Activated naive CD8-positive, alpha-beta T cell treated with anti-CD3 and anti-CD28 coated beads, Interleukin-2, amount 50 U/mL, for 24 hours (primary cell): ENCODE measurements around the gene BBS9.

Source experiments
- ATAC-seq: fragments of 150-1000 bp; cut with Tn5 transposase; one replicate; pipeline ENCODE4 v1.10.0; 2021
- DNase-seq: peaks from one replicate; pipeline ENCODE4 v3.0.0; 2021
- H3K27ac Mint-ChIP-seq: one replicate; pipeline ENCODE4 v1.8.0; 2021; ENCODE audit warnings: mild to moderate bottlenecking, mixed read lengths
- H3K27me3 Mint-ChIP-seq: one replicate; pipeline ENCODE4 v1.8.0; 2021; ENCODE audit warnings: mixed read lengths
- H3K36me3 Mint-ChIP-seq: one replicate; pipeline ENCODE4 v1.8.0; 2021; ENCODE audit warnings: low read depth, mixed read lengths
- H3K4me1 Mint-ChIP-seq: one replicate; pipeline ENCODE4 v1.8.0; 2021; ENCODE audit warnings: mixed read lengths
- H3K4me3 Mint-ChIP-seq: one replicate; pipeline ENCODE4 v1.8.0; 2021; ENCODE audit warnings: mild to moderate bottlenecking, moderate library complexity, mixed read lengths
- H3K9me3 Mint-ChIP-seq: one replicate; pipeline ENCODE4 v1.8.0; 2021; ENCODE audit warnings: mixed read lengths

The BBS9 gene

DNA sequence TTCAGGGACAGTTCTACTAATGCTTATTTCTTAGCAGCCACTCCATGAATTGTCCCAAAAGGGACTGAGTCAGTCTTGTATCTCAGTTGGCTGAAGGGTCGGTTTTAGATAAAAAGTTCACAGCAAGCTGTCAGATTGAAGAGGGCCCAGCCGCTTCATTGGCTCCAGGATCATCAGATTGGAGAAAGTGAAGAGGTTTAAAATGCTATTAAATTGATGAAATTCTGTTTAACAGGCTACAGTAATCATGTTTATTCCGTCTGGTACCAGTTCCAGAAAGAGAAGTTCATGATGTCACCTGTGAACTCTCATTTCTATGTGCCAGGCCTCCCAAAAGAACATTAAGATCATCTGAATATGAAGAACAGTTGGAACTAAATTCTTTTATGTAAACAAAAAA, 481.6 kb downstream of the BBS9 start:
- no peak overlapping the region for H3K27ac Mint-ChIP-seq
- no peaks in the 10 kb centered on the region for H3K27me3 Mint-ChIP-seq
- no peaks in the 10 kb centered on the region for H3K4me1 Mint-ChIP-seq
- DNase-seq (no peak), ATAC-seq (no peak)
- peaks cover 11% of the 10 kb centered on the region for H3K36me3 Mint-ChIP-seq
- no peak overlapping the region for H3K4me3 Mint-ChIP-seq
- H3K9me3 Mint-ChIP-seq: peaks cover 4% of the 10 kb centered on the region

DNA sequence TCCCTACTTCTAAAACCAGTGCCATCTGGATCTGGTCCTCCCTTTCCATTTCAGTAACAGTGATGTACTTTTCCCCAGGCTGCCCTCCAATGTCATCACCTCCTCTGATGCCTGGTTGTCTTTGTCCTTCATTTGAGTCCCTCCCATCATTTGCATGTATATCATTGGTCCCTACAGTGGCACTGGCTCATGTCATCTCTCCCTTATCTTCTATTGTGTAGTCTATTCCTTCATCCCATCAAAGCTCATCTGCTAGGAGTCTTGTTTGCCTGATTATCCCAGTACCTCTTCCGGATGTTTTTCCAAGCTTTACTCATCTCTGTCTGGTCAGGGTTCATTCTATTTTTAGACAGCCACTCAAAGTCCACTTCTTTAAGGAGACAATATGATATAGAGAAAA, 483.1 kb downstream of the BBS9 start:
- Mint-ChIP-seq H3K36me3 (peaks cover 11% of the 10 kb centered on the region), H3K4me1 (no peaks in the 10 kb centered on the region), H3K9me3 (peaks cover 4% of the 10 kb centered on the region), H3K27ac (no peak overlapping the region), H3K27me3 (no peaks in the 10 kb centered on the region), H3K4me3 (no peak overlapping the region)
- no peak for DNase-seq
- ATAC-seq: no peak

DNA sequence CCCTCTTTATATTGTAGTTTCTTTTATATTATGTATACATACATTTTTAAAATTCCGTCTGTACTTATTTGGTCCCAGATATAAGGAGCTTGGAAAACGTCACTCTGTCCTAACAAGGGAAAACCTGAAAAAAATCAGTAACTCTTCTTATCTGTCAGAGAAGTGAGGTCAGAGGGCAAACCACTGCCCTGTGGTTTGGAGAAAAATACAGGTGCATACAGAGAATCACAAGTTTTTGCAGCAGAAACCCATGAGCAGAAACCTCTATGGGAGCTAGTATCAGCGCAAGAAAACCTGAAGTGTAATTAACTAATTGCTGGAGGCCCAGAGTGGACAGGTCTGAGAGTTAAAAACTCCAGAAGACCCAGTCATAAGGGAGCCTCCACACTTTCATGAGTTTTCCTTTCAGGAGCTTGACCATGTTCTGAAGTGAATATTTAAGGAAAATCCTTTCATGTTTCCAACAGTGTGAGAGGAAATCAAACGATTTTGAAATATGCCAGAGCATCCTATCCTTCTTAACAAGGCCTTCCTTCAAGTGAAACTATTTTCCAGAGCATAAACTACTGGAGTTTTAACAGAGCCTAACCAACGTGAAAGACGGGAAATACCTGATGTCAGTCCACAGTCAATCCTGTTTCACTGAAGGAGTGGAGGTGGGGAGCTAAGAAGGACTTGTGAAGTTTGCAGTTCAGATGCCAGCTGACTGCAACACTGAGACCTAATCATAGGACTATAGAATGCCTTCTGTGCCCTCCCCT, 485.2 kb downstream of the BBS9 start:
- H3K27ac Mint-ChIP-seq: no peak overlapping the region
- no peak for DNase-seq

DNA sequence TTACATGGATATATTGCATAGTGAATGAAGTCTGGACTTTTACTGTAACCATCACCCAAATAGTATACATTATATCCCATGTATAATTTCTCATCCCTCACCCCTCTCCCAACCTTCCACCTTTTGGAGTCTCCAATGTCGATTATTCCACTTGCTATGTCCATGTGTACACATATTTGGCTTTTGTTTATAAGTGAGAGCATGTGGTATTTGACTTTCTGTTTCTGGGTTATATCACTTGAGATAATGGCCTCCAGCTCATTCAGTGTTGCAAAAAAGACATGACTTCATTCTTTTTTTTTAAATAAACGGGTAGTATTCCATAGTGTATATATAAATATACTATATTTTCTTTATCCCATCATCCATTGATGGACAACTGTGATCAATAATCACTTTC, 487.4 kb downstream of the BBS9 start:
- Mint-ChIP-seq H3K4me1 (no peaks in the 10 kb centered on the region), H3K27ac (no peak overlapping the region), H3K4me3 (no peak overlapping the region), H3K27me3 (no peaks in the 10 kb centered on the region), H3K9me3 (peaks cover 34% of the 10 kb centered on the region), H3K36me3 (peaks cover 7% of the 10 kb centered on the region)
- DNase-seq (no peak), ATAC-seq (no peak)

More for the DNA sequence above, 485.2 kb downstream of the BBS9 start:
- H3K4me3 Mint-ChIP-seq: no peak overlapping the region
- H3K36me3 Mint-ChIP-seq: peaks cover 6% of the 10 kb centered on the region
- no peak for ATAC-seq
- no peaks in the 10 kb centered on the region for H3K27me3 Mint-ChIP-seq
- H3K9me3 Mint-ChIP-seq: peaks cover 19% of the 10 kb centered on the region
- H3K4me1 Mint-ChIP-seq: no peaks in the 10 kb centered on the region

DNA sequence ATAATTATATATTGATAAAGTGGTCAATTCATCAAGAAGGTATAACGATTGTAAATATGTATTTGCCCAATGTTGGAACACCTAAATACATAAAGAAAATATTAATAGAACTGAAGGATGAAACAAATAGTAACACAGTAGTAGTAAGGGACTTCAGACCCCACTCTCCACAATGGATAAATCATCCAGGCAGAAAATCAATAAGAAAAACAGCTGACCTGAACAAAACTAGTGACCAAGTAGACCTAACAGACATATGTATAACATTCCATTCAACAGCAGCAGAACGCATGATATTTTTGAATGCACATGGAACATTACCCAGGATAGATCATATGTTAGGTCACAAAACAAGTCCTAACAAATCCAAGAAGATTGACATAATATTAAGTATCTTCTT, 489.9 kb downstream of the BBS9 start:
- H3K4me1 Mint-ChIP-seq: no peaks in the 10 kb centered on the region
- H3K4me3 Mint-ChIP-seq: no peak overlapping the region
- H3K9me3 Mint-ChIP-seq: peaks cover 39% of the 10 kb centered on the region
- no peak for DNase-seq
- H3K27me3 Mint-ChIP-seq: no peaks in the 10 kb centered on the region
- no peak overlapping the region for H3K27ac Mint-ChIP-seq
- ATAC-seq: no peak
- peaks cover 3% of the 10 kb centered on the region for H3K36me3 Mint-ChIP-seq

DNA sequence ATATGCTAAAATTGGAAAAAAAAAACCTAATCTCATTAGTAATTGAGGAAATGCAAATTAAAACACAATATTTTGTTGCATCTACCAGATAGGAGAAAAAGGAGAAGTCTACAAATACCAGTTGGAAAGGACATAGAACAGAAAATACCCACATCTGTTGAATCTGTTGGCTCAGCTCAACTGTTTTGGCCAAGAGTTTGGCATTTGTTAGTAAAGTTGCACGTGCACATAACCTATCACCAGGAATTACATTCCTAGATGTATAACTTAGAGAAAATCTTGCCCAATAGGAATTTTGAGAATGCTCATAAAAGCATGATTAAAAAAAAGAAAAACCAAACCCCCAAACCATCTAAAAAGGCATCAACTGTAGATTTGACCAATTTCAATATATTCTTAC, 493.9 kb downstream of the BBS9 start:
- Mint-ChIP-seq H3K4me3 (no peak overlapping the region), H3K27me3 (no peaks in the 10 kb centered on the region), H3K36me3 (peaks cover 3% of the 10 kb centered on the region), H3K27ac (no peak overlapping the region), H3K4me1 (no peaks in the 10 kb centered on the region), H3K9me3 (peaks cover 40% of the 10 kb centered on the region)
- ATAC-seq: no peak
- DNase-seq: no peak

DNA sequence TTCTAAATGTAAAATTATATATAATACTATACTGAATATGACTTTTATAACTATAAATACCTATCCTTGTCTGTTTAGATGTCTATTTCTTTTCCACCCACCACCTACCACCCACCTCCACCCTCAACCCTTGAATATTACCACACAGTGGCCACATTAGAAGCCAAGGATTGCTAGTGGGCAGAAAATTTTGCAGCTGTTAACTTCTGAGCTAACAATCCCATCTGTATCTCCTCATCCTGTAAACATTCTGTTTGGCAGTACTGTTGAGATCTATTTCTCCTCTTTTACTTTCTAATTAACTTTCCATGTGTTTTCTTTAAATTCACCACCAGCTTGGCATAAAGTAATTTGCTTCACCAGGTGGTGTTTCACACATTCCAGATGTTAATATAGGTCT, 494.9 kb downstream of the BBS9 start:
- no peak overlapping the region for H3K4me3 Mint-ChIP-seq
- H3K9me3 Mint-ChIP-seq: peaks cover 34% of the 10 kb centered on the region
- H3K4me1 Mint-ChIP-seq: no peaks in the 10 kb centered on the region
- H3K36me3 Mint-ChIP-seq: peaks cover 3% of the 10 kb centered on the region
- H3K27ac Mint-ChIP-seq: no peak overlapping the region
- H3K27me3 Mint-ChIP-seq: no peaks in the 10 kb centered on the region
- DNase-seq (no peak), ATAC-seq (no peak)

DNA sequence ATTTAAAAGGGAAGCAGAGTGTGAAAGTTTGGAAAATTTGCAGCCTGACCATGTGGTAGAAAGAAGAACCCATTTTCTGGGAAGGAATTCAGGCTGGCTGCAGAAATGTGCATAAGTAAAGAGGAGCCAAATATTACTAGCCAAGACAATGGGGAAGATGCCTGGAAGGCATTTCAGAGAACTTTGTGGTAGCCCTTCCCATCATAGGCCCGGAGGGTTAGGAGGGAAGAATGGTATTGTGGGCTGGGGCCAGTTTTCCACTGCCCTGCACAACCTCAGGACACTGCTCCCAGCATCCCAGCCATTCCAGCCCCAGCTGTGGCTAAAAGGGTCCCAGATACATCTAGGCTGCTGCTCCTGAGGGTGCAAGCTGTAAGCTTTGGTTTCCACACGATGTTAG, 497.5 kb downstream of the BBS9 start:
- Mint-ChIP-seq H3K4me3 (no peak overlapping the region), H3K27me3 (no peaks in the 10 kb centered on the region), H3K4me1 (no peaks in the 10 kb centered on the region), H3K36me3 (peaks cover 1% of the 10 kb centered on the region), H3K9me3 (peaks cover 16% of the 10 kb centered on the region), H3K27ac (no peak overlapping the region)
- DNase-seq (no peak), ATAC-seq (no peak)

DNA sequence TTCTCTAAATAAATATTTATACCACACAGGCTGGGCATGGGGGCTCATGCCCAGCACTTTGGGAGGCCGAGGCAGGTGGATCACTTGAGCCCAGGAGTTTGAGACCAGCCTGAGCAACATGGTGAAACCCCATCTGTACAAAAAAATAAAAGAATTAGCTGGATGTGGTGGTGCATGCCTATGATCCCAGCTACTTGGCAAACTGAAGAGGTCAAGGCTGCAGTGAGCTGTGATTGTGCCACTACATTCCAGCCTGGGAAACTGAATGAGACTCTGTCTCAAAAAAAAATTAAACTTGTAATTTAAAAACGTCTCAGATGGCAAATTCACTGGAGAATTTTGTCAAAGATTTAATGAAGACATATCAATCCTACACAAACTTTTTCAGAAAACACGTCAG, 498.4 kb downstream of the BBS9 start:
- no peak for ATAC-seq
- no peak overlapping the region for H3K27ac Mint-ChIP-seq
- no peak for DNase-seq
- no peaks in the 10 kb centered on the region for H3K4me1 Mint-ChIP-seq
- no peaks in the 10 kb centered on the region for H3K27me3 Mint-ChIP-seq
- peaks cover 1% of the 10 kb centered on the region for H3K36me3 Mint-ChIP-seq
- H3K4me3 Mint-ChIP-seq: no peak overlapping the region
- H3K9me3 Mint-ChIP-seq: peaks cover 16% of the 10 kb centered on the region

DNA sequence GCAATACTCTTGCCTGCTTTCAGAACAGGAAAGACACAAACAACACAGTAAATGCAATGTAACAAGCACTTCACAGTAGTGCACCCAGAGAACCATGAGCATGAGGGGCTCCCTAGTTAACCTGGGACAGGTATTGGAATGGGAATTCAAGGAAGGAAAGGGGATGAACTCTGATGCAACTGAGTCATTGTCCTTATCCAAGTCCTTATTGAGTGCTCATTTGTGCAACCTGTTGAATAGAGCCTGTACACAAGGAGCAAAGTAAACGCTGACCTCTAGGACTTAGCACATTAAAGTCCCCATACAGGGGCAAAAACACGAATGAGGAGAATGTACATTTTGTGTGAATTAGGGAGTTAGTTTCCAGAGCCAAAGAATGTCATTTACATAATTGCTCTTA, 499.5 kb downstream of the BBS9 start:
- no peak for ATAC-seq
- no peak overlapping the region for H3K27ac Mint-ChIP-seq

DNA sequence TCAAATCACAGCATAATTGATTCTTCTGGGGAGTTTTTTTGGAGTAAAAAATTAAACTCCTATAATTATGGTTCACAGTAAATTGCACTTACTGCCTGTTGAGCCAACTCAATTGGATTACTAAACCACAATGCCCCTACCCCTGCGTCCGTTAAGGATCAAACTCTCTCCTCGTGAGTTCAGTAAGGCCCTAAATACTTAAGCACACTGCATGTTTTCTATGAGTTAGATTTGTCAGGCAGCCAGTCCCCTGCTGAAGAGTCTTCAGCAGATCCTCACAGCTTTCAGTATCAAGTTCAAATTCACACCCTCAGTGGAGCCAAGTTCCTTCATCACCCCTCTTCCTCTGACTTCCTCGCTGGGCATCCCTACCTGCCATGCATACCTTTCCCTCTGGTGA, 501.0 kb downstream of the BBS9 start:
- H3K36me3 Mint-ChIP-seq: peaks cover 1% of the 10 kb centered on the region
- no peaks in the 10 kb centered on the region for H3K4me1 Mint-ChIP-seq
- ATAC-seq: no peak
- DNase-seq: no peak
- peaks cover 11% of the 10 kb centered on the region for H3K9me3 Mint-ChIP-seq
- H3K27ac Mint-ChIP-seq: no peak overlapping the region
- no peaks in the 10 kb centered on the region for H3K27me3 Mint-ChIP-seq
- no peak overlapping the region for H3K4me3 Mint-ChIP-seq

More for the DNA sequence above, 499.5 kb downstream of the BBS9 start:
- DNase-seq: no peak
- H3K4me1 Mint-ChIP-seq: no peaks in the 10 kb centered on the region
- no peak overlapping the region for H3K4me3 Mint-ChIP-seq
- peaks cover 11% of the 10 kb centered on the region for H3K9me3 Mint-ChIP-seq
- H3K27me3 Mint-ChIP-seq: no peaks in the 10 kb centered on the region
- peaks cover 1% of the 10 kb centered on the region for H3K36me3 Mint-ChIP-seq

DNA sequence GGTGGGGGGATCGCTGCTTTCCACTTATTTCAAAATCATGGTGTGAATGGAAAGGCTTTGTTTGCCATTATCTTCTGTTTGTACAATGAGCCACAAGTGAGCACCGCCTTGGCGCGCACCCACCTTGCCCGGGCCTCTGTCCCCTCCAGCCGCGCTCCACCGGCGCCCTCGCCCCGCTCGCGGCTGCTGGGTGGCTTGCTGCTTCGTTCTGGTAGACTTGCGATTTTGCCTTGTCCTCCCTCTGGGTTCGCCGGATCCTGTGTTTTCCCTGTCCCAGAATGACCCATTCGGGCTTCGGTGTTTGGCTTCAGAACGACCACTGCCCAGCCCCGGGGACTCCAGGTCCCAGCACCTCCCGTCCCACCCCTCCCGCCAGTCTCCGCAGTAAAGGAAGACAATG, 503.0 kb downstream of the BBS9 start:
- Mint-ChIP-seq H3K9me3 (no peaks in the 10 kb centered on the region), H3K4me3 (no peak overlapping the region), H3K4me1 (no peaks in the 10 kb centered on the region), H3K36me3 (no peaks in the 10 kb centered on the region), H3K27me3 (no peaks in the 10 kb centered on the region), H3K27ac (no peak overlapping the region)
- no peak for DNase-seq
- ATAC-seq: no peak

DNA sequence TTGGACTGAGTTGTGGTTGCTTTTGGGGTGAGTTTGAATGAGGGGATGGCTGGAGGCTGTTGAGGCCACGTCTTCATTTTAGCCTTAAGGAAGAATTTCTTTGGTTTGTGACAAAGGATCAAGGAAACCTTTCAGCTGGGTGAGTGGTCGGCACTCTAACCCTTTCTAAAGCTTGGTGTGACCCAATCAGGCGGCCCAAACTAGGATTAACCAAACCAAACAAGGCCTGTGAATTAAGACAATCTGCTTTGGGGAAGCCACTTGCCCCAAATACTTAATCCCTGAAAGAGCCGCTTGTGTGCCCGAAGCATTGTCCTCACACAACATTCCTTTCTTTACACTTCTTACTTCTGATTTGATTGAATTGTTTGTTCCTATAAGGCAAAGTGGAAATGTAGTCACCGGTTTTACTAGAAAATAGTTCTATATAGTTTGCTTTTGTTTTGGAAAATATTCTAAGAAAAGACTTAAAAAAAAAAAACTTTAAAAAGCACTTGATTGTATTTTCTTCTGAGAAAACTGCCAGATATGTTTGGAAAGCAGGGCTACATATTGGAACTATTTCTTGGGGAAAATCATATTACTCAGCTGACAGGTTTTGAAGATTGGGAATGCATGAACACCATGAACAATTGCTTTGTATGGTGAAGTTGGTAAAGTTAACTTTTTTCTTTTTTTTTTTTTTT, 503.6 kb downstream of the BBS9 start:
- no peak overlapping the region for H3K4me3 Mint-ChIP-seq
- no peak overlapping the region for H3K27ac Mint-ChIP-seq
- no peaks in the 10 kb centered on the region for H3K27me3 Mint-ChIP-seq
- no peak for DNase-seq
- no peaks in the 10 kb centered on the region for H3K9me3 Mint-ChIP-seq
- ATAC-seq: no peak
- H3K4me1 Mint-ChIP-seq: no peaks in the 10 kb centered on the region
- H3K36me3 Mint-ChIP-seq: no peaks in the 10 kb centered on the region

DNA sequence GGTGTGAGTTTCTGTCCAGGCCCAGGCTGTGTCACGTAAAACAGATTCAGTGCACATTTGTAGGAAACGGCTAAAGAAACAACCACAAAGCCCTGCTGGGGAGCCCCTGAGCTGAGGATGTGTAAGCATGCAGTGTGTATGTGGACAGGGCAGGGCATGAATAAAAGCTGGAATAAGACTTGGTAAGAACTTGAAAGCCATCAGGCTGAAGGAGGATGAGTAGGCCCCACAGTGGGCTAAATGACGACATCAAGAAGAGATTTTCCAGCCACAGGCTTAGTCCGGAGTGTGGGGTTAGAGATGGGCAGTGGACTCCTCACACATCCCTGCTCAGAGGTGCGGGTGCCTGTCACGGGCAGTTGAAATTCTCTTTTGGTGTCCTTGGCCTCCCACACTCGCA, 505.2 kb downstream of the BBS9 start:
- Mint-ChIP-seq H3K36me3 (no peaks in the 10 kb centered on the region), H3K9me3 (no peaks in the 10 kb centered on the region), H3K4me1 (no peaks in the 10 kb centered on the region), H3K27ac (no peak overlapping the region), H3K27me3 (no peaks in the 10 kb centered on the region), H3K4me3 (no peak overlapping the region)
- ATAC-seq: no peak
- no peak for DNase-seq

DNA sequence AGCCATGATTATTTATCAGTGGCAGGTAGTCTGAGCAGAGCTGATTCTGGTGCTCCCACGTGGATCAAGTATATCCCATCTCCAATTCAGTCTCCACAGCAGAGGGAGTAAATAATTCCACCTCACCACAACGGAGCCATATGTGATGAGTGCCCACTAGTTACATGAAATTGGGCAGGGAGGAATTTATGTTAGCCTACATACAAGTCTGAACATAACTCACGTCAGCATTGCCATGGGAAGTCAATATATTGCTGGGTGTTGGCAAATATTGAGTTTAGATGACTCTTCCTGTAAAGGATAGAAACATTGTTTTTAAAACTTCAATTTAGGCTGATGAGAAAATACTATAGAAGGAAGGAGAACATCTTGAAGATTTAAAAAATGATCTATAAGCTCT, 507.0 kb downstream of the BBS9 start:
- DNase-seq (no peak), ATAC-seq (no peak)
- Mint-ChIP-seq H3K4me1 (no peaks in the 10 kb centered on the region), H3K27ac (no peak overlapping the region), H3K27me3 (no peaks in the 10 kb centered on the region), H3K4me3 (no peak overlapping the region), H3K36me3 (no peaks in the 10 kb centered on the region), H3K9me3 (no peaks in the 10 kb centered on the region)
